WTC11 (cell line): ENCODE measurements around the gene TCF15. TPM values are rescaled to one million over a fixed set of nuclear protein-coding genes. Genes with fewer than 3 reads are reported as not detected.

Experiments used
- ATAC-seq: fragments of 200-7000 bp; cut with Tn5 transposase; 2 replicates; pipeline ENCODE4 v1.10.0; 2021; ENCODE audit warnings: mild to moderate bottlenecking, moderate library complexity
- CTCF ChIA-PET: fragments of 300-600 bp; sonication (Branson Sonifier 250); formaldehyde crosslinking; loops from one replicate; lab custom pipeline; 2021; ENCODE audit warnings: antibody characterized with exemption; lab: Charles Lee
- POLR2A ChIA-PET: fragments of 350-600 bp; sonication (Branson Sonifier 250); formaldehyde crosslinking; loops from one replicate; lab custom pipeline; 2021; ENCODE audit warnings: antibody characterized with exemption; lab: Charles Lee
- DNase-seq: peaks from one replicate; pipeline ENCODE4 v3.0.0; 2021; ENCODE audit warnings: low spot score
- H3K27ac Mint-ChIP-seq: 2 replicates; pipeline ENCODE4 v1.8.0; 2021; ENCODE audit warnings: mixed read lengths
- H3K27me3 Mint-ChIP-seq: 2 replicates; pipeline ENCODE4 v1.8.0; 2021; ENCODE audit warnings: low read depth, mild to moderate bottlenecking, moderate library complexity, mixed read lengths
- H3K36me3 Mint-ChIP-seq: 2 replicates; pipeline ENCODE4 v1.8.0; 2021; ENCODE audit warnings: mixed read lengths
- H3K4me1 Mint-ChIP-seq: 2 replicates; pipeline ENCODE4 v1.8.0; 2022; ENCODE audit warnings: mixed read lengths
- H3K4me3 Mint-ChIP-seq: 2 replicates; pipeline ENCODE4 v1.8.0; 2021; ENCODE audit warnings: mild to moderate bottlenecking, moderate library complexity, mixed read lengths
- H3K9me3 Mint-ChIP-seq: 2 replicates; pipeline ENCODE4 v1.8.0; 2021; ENCODE audit warnings: mixed read lengths
- CBFB ChIP-seq: sonication (generic); formaldehyde crosslinking; IDR thresholded peaks from 2 replicates; pipeline ENCODE4 v1.8.1; 2022; ENCODE audit warnings: mild to moderate bottlenecking, low read depth, missing genetic modification reagents
- GABPB1 ChIP-seq: sonication (generic); formaldehyde crosslinking; IDR thresholded peaks from 2 replicates; pipeline ENCODE4 v1.8.1; 2023; ENCODE audit warnings: mild to moderate bottlenecking, missing genetic modification reagents
- GTF2I ChIP-seq: fragments of 250-450 bp; sonication (Bioruptor Pico); conservative IDR thresholded peaks from 2 replicates; pipeline ENCODE4 v1.4.0; 2021; ENCODE audit warnings: mild to moderate bottlenecking
- HMGA2 ChIP-seq: fragments of 250-450 bp; sonication (Bioruptor Pico); IDR thresholded peaks from 2 replicates; pipeline ENCODE4 v1.4.0; 2021; ENCODE audit warnings: mild to moderate bottlenecking, moderate library complexity
- KAT7 ChIP-seq: sonication (generic); formaldehyde crosslinking; IDR thresholded peaks from 2 replicates; pipeline ENCODE4 v1.8.1; 2023; ENCODE audit warnings: missing genetic modification reagents, mild to moderate bottlenecking, borderline replicate concordance
- MYBL2 ChIP-seq: sonication (generic); formaldehyde crosslinking; IDR thresholded peaks from 2 replicates; pipeline ENCODE4 v1.8.1; 2023; ENCODE audit warnings: mild to moderate bottlenecking, moderate library complexity, missing genetic modification reagents
- NFATC4 ChIP-seq: fragments of 250-450 bp; sonication (Bioruptor Pico); IDR thresholded peaks from 2 replicates; pipeline ENCODE4 v1.9.0; 2021; ENCODE audit warnings: mild to moderate bottlenecking
- NR3C1 ChIP-seq: sonication (generic); formaldehyde crosslinking; conservative IDR thresholded peaks from 2 replicates; pipeline ENCODE4 v1.8.1; 2023; ENCODE audit warnings: low read depth, mild to moderate bottlenecking, missing genetic modification reagents
- OVOL2 ChIP-seq: fragments of 250-450 bp; sonication (Bioruptor Pico); IDR thresholded peaks from 2 replicates; pipeline ENCODE4 v1.9.0; 2021; ENCODE audit warnings: mild to moderate bottlenecking, borderline replicate concordance
- PRDM15 ChIP-seq: sonication (generic); formaldehyde crosslinking; IDR thresholded peaks from 2 replicates; pipeline ENCODE4 v1.8.0; 2022; ENCODE audit warnings: missing genetic modification reagents
- PRRX2 ChIP-seq: fragments of 250-450 bp; sonication (Bioruptor Pico); IDR thresholded peaks from 2 replicates; pipeline ENCODE4 v1.8.0; 2021; ENCODE audit warnings: mild to moderate bottlenecking
- SOX15 ChIP-seq: fragments of 250-450 bp; sonication (Bioruptor Pico); IDR thresholded peaks from 2 replicates; pipeline ENCODE4 v1.9.0; 2021; ENCODE audit warnings: mild to moderate bottlenecking
- ZNF121 ChIP-seq: sonication (generic); formaldehyde crosslinking; IDR thresholded peaks from 2 replicates; pipeline ENCODE4 v1.8.0; 2023; ENCODE audit warnings: missing genetic modification reagents
- total RNA-seq: library from RNA; stranded (reverse); gene quantifications from 3 replicates; pipeline ENCODE4 v1.2.3, GENCODE V29; 2021
- TF ChIP-seq, protein P1 (sequence below): sonication (generic); formaldehyde crosslinking; IDR thresholded peaks from 2 replicates; pipeline ENCODE4 v1.8.0; 2022; ENCODE audit warnings: mild to moderate bottlenecking, missing genetic modification reagents
- TF ChIP-seq, protein P2 (sequence below): fragments of 250-450 bp; sonication (Bioruptor Pico); IDR thresholded peaks from 2 replicates; pipeline ENCODE4 v1.8.0; 2021; ENCODE audit warnings: mild to moderate bottlenecking
- TF ChIP-seq, protein P3 (sequence below): sonication (generic); formaldehyde crosslinking; IDR thresholded peaks from 2 replicates; pipeline ENCODE4 v1.8.0; 2022; ENCODE audit warnings: mild to moderate bottlenecking, missing genetic modification reagents
- TF ChIP-seq, protein P4 (sequence below): sonication (generic); formaldehyde crosslinking; conservative IDR thresholded peaks from 2 replicates; pipeline ENCODE4 v1.8.1; 2023; ENCODE audit warnings: mild to moderate bottlenecking, low read depth, missing genetic modification reagents, moderate library complexity
- TF ChIP-seq, protein P5 (sequence below): sonication (generic); formaldehyde crosslinking; IDR thresholded peaks from 2 replicates; pipeline ENCODE4 v1.8.1; 2023; ENCODE audit warnings: mild to moderate bottlenecking, missing genetic modification reagents, borderline replicate concordance

The TCF15 gene
- total RNA-seq, 1 experiment from 2014 or later, result 3.8 TPM

DNA sequence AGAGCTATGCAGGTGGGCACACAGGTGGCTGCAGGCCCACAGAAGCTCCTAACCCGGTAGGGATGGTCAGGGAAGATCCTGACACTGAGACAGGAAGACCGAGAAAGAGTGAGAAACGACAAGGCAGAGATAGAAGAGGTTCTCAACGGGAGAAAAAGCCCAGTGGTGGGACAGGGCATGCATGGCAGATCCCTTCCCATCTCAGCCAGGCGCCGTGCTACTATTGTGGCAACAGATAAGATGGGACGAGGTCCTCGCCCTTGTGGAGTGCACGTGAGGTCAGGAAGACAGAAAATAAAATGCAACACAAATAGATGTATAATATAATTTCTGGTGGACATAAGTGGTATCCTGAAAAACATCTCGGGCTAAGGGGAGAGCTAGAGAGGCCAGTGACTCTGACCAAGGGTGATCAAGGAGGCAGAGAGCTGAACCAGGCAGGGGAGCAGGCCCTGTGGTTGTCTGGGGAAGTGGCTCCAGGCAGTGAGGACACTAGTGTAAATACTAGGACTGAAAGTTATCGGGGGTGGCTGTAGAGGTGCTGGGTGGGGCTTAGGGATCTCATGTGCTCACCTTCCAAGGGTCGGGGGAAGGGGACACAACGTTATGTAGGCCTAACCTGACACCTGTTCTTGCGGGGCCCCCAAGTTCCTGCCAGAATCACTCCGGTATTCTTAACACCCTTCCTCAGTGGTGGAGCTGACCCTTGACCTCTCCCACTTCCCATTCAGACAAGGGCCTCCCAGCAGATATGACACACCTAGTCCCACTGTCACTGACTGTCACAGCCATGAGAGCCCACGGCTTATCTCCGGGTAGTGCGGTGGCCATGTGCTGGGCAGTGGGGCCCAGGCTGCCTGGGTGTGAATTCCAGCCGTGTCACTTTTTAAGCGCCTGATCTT is 41.9 kb upstream of the TCF15 start:
- TF ChIP-seq CBFB (CRISPR knock-in tag) (no peak), ZNF121 (CRISPR knock-in tag) (peak; percentile 83; the same call in 1 of the 2 replicates), SOX15 (no peak), GTF2I (CRISPR knock-in tag) (no peak), HMGA2 (no peak), NFATC4 (CRISPR knock-in tag) (no peak), PRRX2 (CRISPR knock-in tag) (no peak), NR3C1 (no peak)
- TF ChIP-seq, protein P1, sequence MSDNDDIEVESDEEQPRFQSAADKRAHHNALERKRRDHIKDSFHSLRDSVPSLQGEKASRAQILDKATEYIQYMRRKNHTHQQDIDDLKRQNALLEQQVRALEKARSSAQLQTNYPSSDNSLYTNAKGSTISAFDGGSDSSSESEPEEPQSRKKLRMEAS (CRISPR knock-in tag), result 0 out of 2 replicates have a peak, but pooled peaks have one; percentile 31
- Mint-ChIP-seq H3K27ac (peak overlapping the region; percentile 34; the same call in 1 of the 2 replicates), H3K36me3 (peaks cover 32% of the 10 kb centered on the region), H3K9me3 (no peaks in the 10 kb centered on the region), H3K27me3 (peaks cover 6% of the 10 kb centered on the region), H3K4me1 (peaks cover 37% of the 10 kb centered on the region), H3K4me3 (peak overlapping the region; percentile 72)
- DNase-seq, result no peak
- ChIA-PET CTCF (interaction anchor here (0.6 to 2.8 kb wide), 8 partner anchors 11 to 90 kb away, joined by 3 to 27 read pairs (median 4); no protein-coding TSS in a partner anchor), POLR2A (interaction anchor here (0.6 kb wide), 2 partner anchors 318 to 468 kb away, joined by 3 read pairs; no protein-coding TSS in a partner anchor)
- no peak; the same call in 1 of the 2 replicates for ATAC-seq

DNA sequence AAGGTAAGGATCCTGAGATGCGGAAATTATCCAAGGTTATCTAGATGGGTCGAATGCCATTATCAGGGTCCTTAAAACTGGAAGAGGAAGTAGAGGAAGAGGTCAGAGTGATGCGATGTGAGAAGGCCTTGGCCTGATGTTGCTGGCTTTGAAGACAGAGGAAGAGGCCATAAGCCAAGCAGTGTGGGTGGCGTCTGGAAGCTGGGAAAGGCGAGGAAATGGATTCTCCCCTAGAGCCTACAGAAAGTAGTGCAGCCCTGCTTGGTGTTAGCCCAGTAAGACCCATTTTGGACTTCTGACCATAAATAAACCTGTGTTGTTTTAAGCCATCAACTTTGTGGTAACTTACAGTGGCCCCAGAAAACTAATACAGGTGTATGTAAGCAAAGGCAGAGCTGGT is 40.8 kb upstream of the TCF15 start:
- H3K36me3 Mint-ChIP-seq, result peaks cover 32% of the 10 kb centered on the region
- no peaks in the 10 kb centered on the region for H3K9me3 Mint-ChIP-seq
- H3K27ac Mint-ChIP-seq, result no peak overlapping the region; the same call in 1 of the 2 replicates
- CTCF ChIA-PET, result interaction anchor here (0.6 to 2.8 kb wide), 7 partner anchors 10 to 114 kb away, joined by 3 to 27 read pairs (median 3); no protein-coding TSS in a partner anchor
- POLR2A ChIA-PET, result no interaction called here
- no peak overlapping the region; the same call in 1 of the 2 replicates for H3K4me3 Mint-ChIP-seq
- H3K4me1 Mint-ChIP-seq, result peaks cover 29% of the 10 kb centered on the region
- no peak for DNase-seq
- H3K27me3 Mint-ChIP-seq, result peaks cover 6% of the 10 kb centered on the region
- ATAC-seq, result peak; percentile 5; the same call in 1 of the 2 replicates
- TF ChIP-seq, protein P2, sequence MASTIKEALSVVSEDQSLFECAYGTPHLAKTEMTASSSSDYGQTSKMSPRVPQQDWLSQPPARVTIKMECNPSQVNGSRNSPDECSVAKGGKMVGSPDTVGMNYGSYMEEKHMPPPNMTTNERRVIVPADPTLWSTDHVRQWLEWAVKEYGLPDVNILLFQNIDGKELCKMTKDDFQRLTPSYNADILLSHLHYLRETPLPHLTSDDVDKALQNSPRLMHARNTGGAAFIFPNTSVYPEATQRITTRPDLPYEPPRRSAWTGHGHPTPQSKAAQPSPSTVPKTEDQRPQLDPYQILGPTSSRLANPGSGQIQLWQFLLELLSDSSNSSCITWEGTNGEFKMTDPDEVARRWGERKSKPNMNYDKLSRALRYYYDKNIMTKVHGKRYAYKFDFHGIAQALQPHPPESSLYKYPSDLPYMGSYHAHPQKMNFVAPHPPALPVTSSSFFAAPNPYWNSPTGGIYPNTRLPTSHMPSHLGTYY (CRISPR knock-in tag), result no peak
- no peak for TF ChIP-seq KAT7 (CRISPR knock-in tag)
- TF ChIP-seq, protein P3, sequence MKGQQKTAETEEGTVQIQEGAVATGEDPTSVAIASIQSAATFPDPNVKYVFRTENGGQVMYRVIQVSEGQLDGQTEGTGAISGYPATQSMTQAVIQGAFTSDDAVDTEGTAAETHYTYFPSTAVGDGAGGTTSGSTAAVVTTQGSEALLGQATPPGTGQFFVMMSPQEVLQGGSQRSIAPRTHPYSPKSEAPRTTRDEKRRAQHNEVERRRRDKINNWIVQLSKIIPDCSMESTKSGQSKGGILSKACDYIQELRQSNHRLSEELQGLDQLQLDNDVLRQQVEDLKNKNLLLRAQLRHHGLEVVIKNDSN (CRISPR knock-in tag), result no peak
- no peak for TF ChIP-seq OVOL2 (CRISPR knock-in tag)
- no peak for TF ChIP-seq PRDM15 (CRISPR knock-in tag)
- no peak for TF ChIP-seq MYBL2 (CRISPR knock-in tag)
- TF ChIP-seq GABPB1 (CRISPR knock-in tag), result no peak
- TF ChIP-seq, protein P4, sequence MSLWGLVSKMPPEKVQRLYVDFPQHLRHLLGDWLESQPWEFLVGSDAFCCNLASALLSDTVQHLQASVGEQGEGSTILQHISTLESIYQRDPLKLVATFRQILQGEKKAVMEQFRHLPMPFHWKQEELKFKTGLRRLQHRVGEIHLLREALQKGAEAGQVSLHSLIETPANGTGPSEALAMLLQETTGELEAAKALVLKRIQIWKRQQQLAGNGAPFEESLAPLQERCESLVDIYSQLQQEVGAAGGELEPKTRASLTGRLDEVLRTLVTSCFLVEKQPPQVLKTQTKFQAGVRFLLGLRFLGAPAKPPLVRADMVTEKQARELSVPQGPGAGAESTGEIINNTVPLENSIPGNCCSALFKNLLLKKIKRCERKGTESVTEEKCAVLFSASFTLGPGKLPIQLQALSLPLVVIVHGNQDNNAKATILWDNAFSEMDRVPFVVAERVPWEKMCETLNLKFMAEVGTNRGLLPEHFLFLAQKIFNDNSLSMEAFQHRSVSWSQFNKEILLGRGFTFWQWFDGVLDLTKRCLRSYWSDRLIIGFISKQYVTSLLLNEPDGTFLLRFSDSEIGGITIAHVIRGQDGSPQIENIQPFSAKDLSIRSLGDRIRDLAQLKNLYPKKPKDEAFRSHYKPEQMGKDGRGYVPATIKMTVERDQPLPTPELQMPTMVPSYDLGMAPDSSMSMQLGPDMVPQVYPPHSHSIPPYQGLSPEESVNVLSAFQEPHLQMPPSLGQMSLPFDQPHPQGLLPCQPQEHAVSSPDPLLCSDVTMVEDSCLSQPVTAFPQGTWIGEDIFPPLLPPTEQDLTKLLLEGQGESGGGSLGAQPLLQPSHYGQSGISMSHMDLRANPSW (CRISPR knock-in tag), result no peak
- TF ChIP-seq, protein P5, sequence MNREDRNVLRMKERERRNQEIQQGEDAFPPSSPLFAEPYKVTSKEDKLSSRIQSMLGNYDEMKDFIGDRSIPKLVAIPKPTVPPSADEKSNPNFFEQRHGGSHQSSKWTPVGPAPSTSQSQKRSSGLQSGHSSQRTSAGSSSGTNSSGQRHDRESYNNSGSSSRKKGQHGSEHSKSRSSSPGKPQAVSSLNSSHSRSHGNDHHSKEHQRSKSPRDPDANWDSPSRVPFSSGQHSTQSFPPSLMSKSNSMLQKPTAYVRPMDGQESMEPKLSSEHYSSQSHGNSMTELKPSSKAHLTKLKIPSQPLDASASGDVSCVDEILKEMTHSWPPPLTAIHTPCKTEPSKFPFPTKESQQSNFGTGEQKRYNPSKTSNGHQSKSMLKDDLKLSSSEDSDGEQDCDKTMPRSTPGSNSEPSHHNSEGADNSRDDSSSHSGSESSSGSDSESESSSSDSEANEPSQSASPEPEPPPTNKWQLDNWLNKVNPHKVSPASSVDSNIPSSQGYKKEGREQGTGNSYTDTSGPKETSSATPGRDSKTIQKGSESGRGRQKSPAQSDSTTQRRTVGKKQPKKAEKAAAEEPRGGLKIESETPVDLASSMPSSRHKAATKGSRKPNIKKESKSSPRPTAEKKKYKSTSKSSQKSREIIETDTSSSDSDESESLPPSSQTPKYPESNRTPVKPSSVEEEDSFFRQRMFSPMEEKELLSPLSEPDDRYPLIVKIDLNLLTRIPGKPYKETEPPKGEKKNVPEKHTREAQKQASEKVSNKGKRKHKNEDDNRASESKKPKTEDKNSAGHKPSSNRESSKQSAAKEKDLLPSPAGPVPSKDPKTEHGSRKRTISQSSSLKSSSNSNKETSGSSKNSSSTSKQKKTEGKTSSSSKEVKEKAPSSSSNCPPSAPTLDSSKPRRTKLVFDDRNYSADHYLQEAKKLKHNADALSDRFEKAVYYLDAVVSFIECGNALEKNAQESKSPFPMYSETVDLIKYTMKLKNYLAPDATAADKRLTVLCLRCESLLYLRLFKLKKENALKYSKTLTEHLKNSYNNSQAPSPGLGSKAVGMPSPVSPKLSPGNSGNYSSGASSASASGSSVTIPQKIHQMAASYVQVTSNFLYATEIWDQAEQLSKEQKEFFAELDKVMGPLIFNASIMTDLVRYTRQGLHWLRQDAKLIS (CRISPR knock-in tag), result no peak
